Stimulated activated CD4-positive, alpha-beta T cell treated with anti-CD3 and anti-CD28 coated beads, Interleukin-15, amount 100 ng/mL, for 24 hours (primary cell): ENCODE results near the gene R3HCC1L.
"Not testable (repeated sequence)": the region's sequence is repeated elsewhere in the genome, so short reads cannot be mapped to it uniquely, and the experiment has no call there.

ENCODE experiments used
- DNase-seq: peaks from one replicate; pipeline ENCODE4 v3.0.0-alpha.2; 2020

R3HCC1L gene

GRCh38 chr10:98182351-98182915 lies 48.0 kb downstream of the R3HCC1L start:
- DNase-seq = not testable (repeated sequence)

DNA sequence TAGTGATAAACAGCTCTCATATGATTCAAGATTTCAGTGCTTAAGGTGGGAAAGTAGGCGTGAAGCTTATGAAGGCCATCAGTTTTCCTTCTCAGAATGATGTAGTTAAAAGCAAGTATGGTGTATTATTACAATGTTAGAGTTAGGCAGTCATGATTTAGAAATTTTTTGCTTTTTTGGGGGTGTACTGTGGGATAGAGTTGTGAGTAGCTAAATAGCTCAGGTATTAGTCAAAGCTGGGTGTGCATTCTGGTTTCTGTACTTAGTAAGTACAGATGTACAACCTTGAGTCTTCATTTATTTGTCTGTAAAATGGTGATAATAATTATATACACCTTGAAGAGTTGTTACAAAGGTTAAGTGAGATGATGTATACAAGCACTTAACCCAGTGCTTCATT lies 52.2 kb downstream of the R3HCC1L start:
- no peak for DNase-seq

DNA sequence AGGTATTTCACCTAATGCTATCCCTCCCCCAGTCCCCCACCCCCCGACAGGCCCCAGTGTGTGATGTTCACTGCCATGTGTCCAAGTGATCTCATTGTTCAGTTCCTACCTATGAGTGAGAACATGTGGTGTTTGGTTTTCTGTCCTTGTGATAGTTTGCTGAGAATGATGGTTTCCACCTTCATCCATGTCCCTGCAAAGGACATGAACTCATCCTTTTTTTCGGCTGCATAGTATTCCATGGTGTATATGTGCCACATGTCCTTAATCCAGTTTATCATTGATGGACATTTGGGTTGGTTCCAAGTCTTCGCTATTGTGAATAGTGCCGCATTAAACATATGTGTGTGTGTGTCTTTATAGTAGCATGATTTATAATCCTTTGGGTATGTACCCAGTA lies 56.3 kb downstream of the R3HCC1L start:
- DNase-seq = not testable (repeated sequence)

GRCh38 chr10:98193037-98193436 lies 58.6 kb downstream of the R3HCC1L start:
- no peak for DNase-seq

DNA sequence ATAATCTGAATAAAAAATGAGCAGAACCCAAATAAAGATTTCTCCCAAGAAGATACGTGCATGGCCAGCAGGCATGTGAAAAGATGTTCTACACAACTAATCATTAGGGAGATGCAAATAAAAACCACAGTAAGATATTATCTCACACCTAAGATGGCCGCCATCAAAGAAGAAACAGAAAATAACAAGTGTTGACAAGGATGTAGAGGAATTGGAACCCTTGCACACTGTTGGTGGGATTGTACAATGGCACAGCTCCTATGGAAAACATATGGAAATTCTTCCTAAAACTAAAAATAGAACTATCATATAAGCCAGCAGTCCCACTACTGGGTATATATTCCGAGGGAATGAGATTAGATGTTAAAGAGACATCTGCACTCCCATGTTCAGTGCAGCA lies 60.2 kb downstream of the R3HCC1L start:
- DNase-seq = no peak

- DNase-seq = no peak
Observed at GRCh38 chr10:98195120-98195519, 60.7 kb downstream of the R3HCC1L start.

GRCh38 chr10:98196985-98197384 lies 62.5 kb downstream of the R3HCC1L start:
- DNase-seq = no peak

- no peak for DNase-seq
Observed at GRCh38 chr10:98201760-98202159, 67.3 kb downstream of the R3HCC1L start.

DNA sequence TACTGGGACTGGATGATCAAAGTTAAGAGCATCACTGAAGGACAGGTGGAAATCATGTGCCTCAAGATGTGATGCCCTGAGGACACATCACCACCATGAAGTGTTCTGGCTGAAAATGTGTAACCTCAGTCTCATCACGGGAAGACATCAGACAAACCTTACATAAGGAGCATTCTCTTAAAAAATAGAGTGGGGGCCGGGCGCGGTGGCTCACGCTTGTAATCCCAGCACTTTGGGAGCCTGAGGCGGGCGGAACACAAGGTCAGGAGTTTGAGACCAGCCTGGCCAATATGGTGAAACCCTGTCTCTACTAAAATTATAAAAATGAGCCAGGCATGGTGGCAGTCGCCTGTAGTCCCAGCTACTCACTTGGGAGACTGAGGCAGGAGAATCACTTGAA lies 67.9 kb downstream of the R3HCC1L start:
- DNase-seq = no peak

DNA sequence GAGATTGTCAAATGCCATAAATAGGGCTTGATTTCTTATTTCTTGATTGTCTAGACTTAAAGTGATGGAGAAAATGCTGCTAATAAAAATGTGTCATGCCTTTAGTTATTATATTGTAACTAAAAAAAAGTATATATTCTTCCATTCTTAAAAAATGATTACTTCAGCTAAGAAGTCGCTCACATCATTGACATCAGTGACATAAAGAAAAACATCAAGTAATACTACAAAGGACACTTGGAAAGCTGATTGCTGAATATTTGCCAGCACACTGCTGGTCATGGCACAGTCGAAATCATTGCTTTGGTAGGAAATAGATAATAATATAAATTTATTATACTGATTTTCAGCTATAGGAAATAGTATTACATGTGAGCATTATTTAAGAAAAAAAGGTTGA lies 70.9 kb downstream of the R3HCC1L start:
- no peak for DNase-seq

DNA sequence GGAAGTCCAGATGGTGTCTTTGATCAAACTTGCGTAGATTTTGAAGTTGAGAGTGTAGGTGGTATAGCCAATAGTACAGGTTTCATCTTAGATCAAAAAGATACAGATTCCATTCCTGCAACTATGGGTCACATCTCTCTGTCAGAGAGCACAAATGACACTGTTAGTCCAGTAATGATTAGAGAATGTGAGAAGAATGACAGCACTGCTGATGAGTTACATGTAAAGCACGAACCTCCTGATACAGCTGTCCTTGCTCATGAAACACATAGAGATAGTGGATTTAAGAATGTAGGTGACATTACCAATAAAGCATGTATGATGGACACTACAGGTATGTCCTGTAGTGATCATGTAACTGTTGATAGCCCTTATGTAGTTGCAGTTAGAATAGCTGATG lies 74.5 kb downstream of the R3HCC1L start:
- DNase-seq = no peak

DNA sequence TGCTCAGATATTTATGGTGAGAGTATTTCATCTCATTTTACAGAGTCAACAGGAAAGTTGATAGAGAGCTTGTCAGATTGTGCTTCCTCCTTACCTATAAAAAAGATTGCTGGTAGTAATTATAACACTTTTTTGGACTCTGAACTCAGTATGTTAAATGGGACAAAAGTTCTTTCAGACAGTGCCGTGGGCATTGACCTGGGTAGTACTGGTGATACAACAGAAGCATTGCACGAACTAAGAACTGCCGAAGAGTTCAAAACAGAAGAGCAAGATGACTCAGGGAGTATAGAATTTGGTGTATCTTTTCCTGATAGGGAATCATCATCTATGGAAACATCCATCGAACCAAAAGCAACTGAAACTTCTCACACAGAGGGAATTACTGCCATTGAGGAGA lies 75.0 kb downstream of the R3HCC1L start:
- no peak for DNase-seq

DNA sequence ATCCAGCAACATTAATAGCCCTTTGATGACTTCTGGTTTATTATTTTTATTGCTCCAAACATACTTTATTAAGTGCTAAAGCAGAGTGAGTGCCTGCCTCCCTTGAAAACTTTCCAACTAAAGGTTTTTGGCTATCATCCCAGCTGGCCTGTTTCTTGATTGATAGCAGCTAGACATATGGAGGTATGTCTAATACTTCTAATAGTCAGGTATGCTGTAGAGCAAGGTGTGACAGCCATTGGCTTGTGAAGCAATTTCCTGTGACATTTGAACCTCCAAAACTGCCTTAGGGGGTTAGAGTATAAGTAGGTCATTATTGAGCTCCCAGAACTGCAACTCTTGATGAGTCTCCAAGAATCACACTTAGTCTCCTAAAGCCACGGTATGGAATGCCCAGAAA lies 77.7 kb downstream of the R3HCC1L start:
- no peak for DNase-seq

- no peak for DNase-seq
Observed at GRCh38 chr10:98213740-98214139, 79.3 kb downstream of the R3HCC1L start.

DNA sequence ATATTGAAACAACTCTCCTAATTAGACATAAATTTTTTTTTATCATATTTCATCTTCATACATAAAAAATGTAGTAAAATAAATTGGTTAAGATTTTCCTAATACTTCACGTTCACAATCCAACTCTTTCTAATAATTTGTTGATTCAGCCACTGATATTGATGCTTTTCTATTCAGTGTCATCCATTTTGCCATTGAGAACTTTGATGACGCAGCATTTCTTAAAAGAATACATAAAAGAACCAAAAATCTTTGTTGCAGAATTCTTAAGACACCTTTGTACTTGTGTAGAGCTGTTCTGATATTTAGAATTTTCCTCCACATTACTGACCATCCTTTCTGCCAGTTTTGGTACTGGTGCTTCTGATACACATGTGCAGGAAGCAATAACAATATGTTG lies 80.9 kb downstream of the R3HCC1L start:
- no peak for DNase-seq

GRCh38 chr10:98217801-98218200 lies 83.3 kb downstream of the R3HCC1L start:
- DNase-seq = no peak

DNA sequence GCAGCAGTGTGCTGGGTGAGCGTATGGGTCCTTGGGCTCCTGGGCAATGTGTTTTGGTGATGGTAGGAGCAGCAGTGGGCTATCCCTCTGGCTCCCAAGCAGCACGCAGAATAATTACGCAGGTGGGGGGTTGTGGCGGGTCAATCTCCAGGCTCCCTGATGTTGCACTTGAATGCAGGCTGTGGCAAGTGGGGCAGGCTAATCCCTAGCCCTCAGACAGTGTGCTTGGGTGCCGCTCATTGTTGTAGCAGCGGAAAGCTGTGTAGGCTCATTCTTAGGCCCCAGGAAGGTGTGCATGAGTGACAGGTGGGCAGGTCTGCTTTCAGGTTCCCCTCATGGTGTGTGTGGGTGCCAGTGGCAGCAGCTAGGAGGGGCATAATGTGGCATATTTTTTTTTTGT lies 89.4 kb downstream of the R3HCC1L start:
- no peak for DNase-seq

DNA sequence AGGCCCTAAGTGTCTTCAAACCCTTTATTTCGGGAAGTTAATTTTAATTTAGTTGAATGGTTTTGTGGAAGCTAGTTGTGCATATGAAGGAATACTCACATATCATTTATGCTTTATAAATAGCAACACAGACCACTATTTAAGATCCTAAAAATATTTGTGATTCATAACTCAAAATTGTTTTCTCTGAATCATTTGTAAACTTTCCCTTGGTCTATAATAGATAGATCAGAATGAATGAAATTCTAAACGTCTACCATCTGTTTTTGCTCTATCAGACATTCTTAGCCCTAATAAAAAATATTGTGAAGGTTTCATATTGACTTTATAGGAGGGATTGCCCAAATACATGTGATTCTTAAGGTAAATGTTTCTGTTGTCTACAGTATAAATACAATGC lies 90.1 kb downstream of the R3HCC1L start:
- no peak for DNase-seq

DNA sequence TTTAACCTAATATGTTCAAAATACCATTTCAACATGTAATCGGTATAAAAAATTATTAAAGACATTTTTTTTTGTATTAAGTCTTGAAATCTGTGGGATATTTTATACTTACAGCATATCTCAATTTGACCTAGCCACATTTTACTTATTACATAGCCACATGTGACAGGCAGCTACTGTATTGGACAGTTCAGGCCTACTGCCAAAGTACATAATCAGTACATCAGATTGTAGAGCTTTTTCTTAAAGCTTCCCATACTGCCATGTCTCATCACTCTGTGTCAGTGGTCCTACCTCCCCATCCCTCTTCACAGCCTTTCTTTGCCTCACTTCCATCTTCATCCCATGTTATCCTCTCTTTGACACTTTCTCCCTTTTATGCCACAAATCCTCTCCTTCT lies 90.5 kb downstream of the R3HCC1L start:
- no peak for DNase-seq

GRCh38 chr10:98226508-98227144 lies 92.2 kb downstream of the R3HCC1L start:
- no peak for DNase-seq

GRCh38 chr10:98227713-98228112 lies 93.3 kb downstream of the R3HCC1L start:
- not testable (repeated sequence) for DNase-seq

- not testable (repeated sequence) for DNase-seq
Observed at GRCh38 chr10:98228266-98228665, 93.8 kb downstream of the R3HCC1L start.

GRCh38 chr10:98231417-98231816 lies 97.0 kb downstream of the R3HCC1L start:
- no peak for DNase-seq

GRCh38 chr10:98235846-98236245 lies 101.4 kb downstream of the R3HCC1L start:
- DNase-seq = no peak

DNA sequence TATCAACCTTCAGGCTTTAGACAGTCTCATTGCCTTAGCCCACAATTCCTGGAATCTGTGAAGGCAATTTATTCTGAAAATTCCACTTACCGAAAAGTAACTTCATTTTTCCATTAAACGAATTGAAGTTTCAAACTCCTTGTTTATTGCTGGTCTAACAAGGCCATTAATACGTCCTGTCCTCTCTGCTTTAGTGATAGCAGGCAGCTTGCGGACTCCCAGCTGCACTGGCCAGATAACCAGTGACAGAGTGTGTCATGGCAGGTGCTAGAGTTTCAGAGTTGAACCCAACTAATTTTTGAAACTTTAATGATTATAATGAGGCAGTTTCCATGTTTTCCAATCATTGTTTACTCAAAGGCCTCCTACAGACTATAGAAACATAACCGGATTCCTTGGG lies 102.4 kb downstream of the R3HCC1L start:
- DNase-seq = no peak
